Neural progenitor cell (in vitro differentiated cells): ENCODE results near the gene DNAJC5.

Experiments
- CTCF ChIP-seq: fragments of 200-600 bp; sonication (generic); IDR thresholded peaks from 2 replicates; pipeline ENCODE4 v1.5.1; 2017; ENCODE audit warnings: antibody characterized with exemption, mild to moderate bottlenecking
- EZH2 ChIP-seq: fragments of 200-600 bp; sonication (generic); IDR thresholded peaks from 2 replicates; pipeline ENCODE4 v1.6.1; 2017; ENCODE audit warnings: antibody characterized with exemption, mild to moderate bottlenecking, moderate library complexity
- EZH2phosphoT487 ChIP-seq: fragments of 200-600 bp; sonication (generic); IDR thresholded peaks from 2 replicates; pipeline ENCODE4 v1.6.1; 2017; ENCODE audit warnings: antibody characterized with exemption

DNA sequence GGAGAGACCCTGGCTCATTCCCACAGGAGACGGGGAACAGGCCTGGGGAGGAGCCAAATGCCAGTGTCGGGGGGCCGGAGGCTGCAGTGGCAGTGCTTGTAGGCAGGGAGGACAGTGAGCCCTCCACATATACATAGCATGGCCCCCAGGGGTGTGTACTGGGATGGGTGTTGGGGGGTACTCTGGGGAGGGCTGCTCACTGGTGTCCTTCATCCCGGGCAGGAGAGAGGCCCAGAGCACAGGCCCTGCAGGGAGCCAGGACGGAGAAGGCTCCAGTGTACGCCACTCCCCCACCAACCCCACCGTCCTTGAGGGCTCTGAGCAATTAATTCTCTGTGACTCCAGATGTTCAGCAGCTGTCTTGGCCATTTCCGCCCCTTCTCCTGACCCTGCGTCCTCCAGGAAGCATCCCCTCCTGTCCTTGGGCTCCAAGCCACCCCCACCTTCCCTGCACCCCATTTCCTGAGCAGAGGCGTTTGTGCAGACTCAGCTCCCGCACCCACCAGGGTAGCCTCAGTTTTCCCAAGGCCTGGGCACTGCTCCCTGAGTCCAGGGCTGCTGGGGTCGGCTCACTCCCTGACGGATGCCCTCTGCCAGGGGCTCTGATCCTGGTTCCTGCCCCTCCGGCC is 37.0 kb upstream of the DNAJC5 start:
- TF ChIP-seq CTCF (no peak), EZH2 (no peak), EZH2phosphoT487 (no peak)
